Measurements from ENCODE around the gene C9orf43.

DNA sequence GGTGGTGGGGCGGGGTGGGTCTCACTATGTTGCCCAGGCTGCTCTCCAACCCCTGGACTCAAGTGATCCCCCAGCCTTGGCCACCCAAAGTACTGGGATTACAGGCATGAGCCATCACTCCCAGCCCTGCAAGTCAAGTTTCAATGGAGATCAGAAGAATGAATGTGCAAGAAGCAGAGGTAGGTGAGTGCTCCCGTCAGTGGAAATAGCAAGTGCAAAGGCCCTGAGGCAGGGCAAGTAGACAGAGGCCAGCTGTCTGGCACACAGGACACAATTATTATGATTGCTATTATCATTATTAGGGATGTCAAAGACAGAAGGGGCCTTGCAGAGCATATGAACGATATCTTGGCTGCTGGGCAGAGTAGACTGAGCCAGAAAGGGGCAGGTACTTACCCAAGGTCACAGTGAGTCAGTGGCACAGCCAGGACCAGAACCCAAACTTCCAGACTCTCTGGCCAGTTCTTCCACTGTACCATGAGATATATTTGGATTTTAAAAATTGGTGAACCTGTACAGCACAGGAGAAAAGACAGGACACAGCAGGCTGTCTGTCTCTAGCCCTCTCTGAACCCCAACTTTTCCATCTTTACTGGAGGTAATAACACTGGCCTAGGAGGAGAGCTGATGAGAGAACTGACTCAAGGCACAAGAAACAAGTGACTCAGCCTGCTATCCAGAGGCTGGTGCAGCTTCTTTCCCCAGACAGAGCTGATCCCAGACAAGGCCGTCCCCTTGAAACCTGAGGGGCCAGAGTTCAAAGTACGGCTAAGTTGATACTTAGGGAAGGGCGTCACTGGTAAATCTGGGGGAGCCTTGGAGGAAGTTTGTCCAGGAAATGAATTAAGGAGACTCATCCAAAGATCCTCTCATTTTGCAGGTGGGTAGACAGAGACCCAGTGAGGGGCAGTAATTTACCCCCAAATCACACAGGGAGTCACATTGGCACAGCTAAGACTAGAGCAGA is 35.2 kb upstream of the C9orf43 start:
- TF ChIP-seq POLR2AphosphoS5 (IDR thresholded peaks at IDR 0.05) = peak in 2 of 3 donors; percentile 45 to 78
- TF ChIP-seq, protein P1, sequence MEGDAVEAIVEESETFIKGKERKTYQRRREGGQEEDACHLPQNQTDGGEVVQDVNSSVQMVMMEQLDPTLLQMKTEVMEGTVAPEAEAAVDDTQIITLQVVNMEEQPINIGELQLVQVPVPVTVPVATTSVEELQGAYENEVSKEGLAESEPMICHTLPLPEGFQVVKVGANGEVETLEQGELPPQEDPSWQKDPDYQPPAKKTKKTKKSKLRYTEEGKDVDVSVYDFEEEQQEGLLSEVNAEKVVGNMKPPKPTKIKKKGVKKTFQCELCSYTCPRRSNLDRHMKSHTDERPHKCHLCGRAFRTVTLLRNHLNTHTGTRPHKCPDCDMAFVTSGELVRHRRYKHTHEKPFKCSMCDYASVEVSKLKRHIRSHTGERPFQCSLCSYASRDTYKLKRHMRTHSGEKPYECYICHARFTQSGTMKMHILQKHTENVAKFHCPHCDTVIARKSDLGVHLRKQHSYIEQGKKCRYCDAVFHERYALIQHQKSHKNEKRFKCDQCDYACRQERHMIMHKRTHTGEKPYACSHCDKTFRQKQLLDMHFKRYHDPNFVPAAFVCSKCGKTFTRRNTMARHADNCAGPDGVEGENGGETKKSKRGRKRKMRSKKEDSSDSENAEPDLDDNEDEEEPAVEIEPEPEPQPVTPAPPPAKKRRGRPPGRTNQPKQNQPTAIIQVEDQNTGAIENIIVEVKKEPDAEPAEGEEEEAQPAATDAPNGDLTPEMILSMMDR (IDR thresholded peaks at IDR 0.05) = no peak
